BE2C (cell line): ENCODE measurements around the gene PDS5A.
"Not testable (repeated sequence)": the region's sequence is repeated elsewhere in the genome, so short reads cannot be mapped to it uniquely, and the experiment has no call there.

Source experiments
- DNase-seq: peaks from one replicate; pipeline ENCODE4 v3.0.0-alpha.2; 2020
- H3K27me3 ChIP-seq: fragments of 250-450 bp; sonication (Bioruptor Pico); 2 replicates; pipeline ENCODE4 v1.5.1; 2020; ENCODE audit warnings: mild to moderate bottlenecking
- H3K36me3 ChIP-seq: fragments of 250-450 bp; sonication (Bioruptor Pico); 2 replicates; pipeline ENCODE4 v1.5.1; 2020; ENCODE audit warnings: mild to moderate bottlenecking
- H3K4me1 ChIP-seq: fragments of 250-450 bp; sonication (Bioruptor Pico); 2 replicates; pipeline ENCODE4 v1.5.1; 2020
- H3K4me3 ChIP-seq: 2 replicates; pipeline ENCODE4 v1.5.1; 2011; ENCODE audit warnings: low read depth, low read length
- H3K9me3 ChIP-seq: fragments of 250-450 bp; sonication (Bioruptor Pico); 2 replicates; pipeline ENCODE4 v1.5.1; 2020
- TF ChIP-seq, protein P1 (sequence below): IDR thresholded peaks from 2 replicates; pipeline ENCODE4 v1.5.1; 2012; ENCODE audit warnings: mild to moderate bottlenecking, low read depth, low read length

The PDS5A gene

DNA sequence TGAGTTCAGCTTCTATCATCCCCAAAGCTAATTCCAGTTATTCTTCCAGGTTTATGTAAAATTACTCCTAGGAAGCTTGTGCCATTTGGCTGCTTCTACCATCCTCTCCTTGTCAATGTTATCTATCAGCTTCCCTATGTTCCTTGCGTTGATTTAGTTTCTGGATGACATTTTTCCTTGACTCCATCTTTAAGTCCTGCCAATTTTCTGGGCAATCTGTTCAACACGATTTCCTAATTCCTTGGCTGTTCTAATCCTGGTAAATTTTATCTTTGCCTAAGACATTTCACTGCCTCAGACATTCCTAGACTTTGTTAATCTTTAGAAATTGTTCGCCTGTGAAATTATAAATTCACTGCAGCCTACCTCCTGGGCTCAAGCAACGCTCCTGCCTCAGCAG is 125.1 kb downstream of the PDS5A start:
- H3K9me3 ChIP-seq: no peaks in the 10 kb centered on the region; the same call in 1 of the 2 replicates
- no peak overlapping the region for H3K4me3 ChIP-seq
- TF ChIP-seq, protein P1, sequence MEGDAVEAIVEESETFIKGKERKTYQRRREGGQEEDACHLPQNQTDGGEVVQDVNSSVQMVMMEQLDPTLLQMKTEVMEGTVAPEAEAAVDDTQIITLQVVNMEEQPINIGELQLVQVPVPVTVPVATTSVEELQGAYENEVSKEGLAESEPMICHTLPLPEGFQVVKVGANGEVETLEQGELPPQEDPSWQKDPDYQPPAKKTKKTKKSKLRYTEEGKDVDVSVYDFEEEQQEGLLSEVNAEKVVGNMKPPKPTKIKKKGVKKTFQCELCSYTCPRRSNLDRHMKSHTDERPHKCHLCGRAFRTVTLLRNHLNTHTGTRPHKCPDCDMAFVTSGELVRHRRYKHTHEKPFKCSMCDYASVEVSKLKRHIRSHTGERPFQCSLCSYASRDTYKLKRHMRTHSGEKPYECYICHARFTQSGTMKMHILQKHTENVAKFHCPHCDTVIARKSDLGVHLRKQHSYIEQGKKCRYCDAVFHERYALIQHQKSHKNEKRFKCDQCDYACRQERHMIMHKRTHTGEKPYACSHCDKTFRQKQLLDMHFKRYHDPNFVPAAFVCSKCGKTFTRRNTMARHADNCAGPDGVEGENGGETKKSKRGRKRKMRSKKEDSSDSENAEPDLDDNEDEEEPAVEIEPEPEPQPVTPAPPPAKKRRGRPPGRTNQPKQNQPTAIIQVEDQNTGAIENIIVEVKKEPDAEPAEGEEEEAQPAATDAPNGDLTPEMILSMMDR: no peak
- no peaks in the 10 kb centered on the region for H3K27me3 ChIP-seq
- H3K36me3 ChIP-seq: peaks cover 51% of the 10 kb centered on the region
- no peak for DNase-seq
- no peaks in the 10 kb centered on the region for H3K4me1 ChIP-seq

DNA sequence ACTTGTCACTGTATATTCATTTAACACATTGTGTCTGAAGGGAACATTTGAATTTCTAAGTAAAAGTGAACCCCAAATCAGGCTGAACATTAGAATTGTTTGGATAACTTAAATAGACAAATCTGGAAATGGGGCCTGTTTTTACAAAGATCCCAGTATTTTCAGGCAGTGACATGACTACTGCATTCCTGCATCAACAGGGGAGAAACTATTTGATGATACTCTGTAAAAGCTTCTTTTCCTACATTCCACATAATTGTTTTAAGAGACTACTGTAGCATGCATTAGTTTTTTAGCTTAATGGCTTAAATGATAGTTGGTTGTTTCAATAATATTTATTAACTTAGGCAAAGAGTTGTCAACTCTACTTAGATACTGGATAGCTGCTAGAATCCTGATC is 127.0 kb downstream of the PDS5A start:
- Histone ChIP-seq H3K27me3 (no peaks in the 10 kb centered on the region), H3K4me3 (no peak overlapping the region), H3K9me3 (no peaks in the 10 kb centered on the region), H3K36me3 (peaks cover 42% of the 10 kb centered on the region), H3K4me1 (no peaks in the 10 kb centered on the region)
- TF ChIP-seq, protein P1: no peak
- no peak for DNase-seq

DNA sequence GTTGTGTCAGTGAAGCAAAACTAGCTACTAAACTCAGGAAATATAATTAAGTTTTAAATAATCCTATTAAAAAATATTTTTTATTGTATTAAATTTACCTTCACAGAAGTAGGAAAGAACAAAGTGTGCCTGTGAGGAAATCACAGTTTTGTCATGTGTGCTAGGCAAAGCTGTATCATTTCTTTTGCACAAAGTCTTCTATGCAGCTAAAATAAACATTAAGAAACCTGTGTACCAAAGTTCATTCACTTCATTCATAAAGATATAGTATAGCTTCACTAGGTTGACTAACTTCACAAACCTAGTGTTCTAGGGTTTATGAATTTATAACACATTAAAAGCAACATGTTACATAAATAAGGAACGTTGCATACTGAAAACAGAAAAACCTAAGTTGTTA is 131.0 kb downstream of the PDS5A start:
- no peaks in the 10 kb centered on the region for H3K9me3 ChIP-seq
- TF ChIP-seq, protein P1: no peak
- no peaks in the 10 kb centered on the region for H3K4me1 ChIP-seq
- H3K4me3 ChIP-seq: no peak overlapping the region
- H3K27me3 ChIP-seq: no peaks in the 10 kb centered on the region
- DNase-seq: no peak
- peaks cover 48% of the 10 kb centered on the region for H3K36me3 ChIP-seq

DNA sequence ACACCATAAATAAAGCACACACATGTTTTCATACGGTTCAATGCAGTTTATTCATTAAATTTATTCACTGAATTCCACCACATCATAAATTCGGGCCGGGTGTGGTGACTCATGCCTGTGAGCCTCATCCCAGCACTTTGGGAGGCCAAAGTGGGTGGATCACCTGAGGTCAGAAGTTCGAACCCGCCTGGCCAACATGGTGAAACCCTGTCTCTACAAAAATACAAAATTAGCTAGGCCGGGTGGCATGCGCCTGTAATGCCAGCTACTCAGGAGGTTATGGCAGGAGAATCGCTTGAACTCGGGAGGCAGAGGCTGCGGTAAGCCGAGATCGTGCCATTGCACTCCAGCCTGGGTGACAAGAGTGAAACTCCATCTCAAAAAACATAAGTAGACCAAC is 131.6 kb downstream of the PDS5A start:
- TF ChIP-seq, protein P1: no peak
- no peak for DNase-seq
- Histone ChIP-seq H3K36me3 (peaks cover 54% of the 10 kb centered on the region), H3K27me3 (no peaks in the 10 kb centered on the region), H3K9me3 (no peaks in the 10 kb centered on the region), H3K4me3 (no peak overlapping the region), H3K4me1 (no peaks in the 10 kb centered on the region)

DNA sequence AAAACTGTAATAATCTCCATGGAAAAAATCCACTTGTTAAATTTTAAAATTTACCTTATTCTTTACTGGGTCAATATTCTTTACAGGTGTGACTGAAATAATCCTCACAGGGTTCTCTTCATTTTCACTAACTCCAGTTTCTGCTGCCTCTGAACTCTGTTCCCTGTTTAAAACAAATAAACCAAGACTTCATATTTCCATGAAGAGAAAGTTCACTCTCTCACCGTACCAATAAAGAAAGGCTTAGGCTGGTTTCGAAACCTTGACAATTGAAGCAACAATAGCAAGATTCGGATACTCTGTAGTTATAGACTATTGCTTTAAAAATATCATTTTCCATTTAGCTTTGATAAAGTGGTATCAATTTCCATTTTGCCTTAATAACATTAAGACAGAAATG is 135.8 kb downstream of the PDS5A start:
- TF ChIP-seq, protein P1: no peak
- peaks cover 79% of the 10 kb centered on the region for H3K36me3 ChIP-seq

DNA sequence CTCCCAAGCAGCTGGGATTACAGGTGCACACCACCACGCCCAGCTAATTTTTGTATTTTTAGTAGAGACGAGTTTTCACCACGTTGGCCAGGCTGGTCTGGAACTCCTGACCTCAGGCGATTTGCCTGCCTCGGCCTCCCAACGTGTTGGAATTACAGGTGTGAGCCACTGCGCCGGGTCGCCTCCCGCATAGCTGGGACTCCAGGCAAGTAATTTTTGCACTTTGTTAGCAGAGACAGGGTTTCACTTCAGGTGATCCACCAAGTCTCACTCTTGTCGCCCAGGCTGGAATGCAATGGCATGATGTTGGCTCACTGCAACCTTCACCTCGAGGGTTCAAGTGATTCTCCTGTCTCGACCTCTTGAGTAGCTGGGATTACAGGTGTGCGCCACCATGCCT is 137.2 kb downstream of the PDS5A start:
- H3K9me3 ChIP-seq, H3K27me3 ChIP-seq, H3K4me1 ChIP-seq, DNase-seq, H3K4me3 ChIP-seq: not testable (repeated sequence)
- peaks cover 80% of the 10 kb centered on the region for H3K36me3 ChIP-seq

More for the DNA sequence above, 135.8 kb downstream of the PDS5A start:
- Histone ChIP-seq H3K9me3 (no peaks in the 10 kb centered on the region), H3K4me3 (no peak overlapping the region), H3K4me1 (no peaks in the 10 kb centered on the region), H3K27me3 (no peaks in the 10 kb centered on the region)
- no peak for DNase-seq

DNA sequence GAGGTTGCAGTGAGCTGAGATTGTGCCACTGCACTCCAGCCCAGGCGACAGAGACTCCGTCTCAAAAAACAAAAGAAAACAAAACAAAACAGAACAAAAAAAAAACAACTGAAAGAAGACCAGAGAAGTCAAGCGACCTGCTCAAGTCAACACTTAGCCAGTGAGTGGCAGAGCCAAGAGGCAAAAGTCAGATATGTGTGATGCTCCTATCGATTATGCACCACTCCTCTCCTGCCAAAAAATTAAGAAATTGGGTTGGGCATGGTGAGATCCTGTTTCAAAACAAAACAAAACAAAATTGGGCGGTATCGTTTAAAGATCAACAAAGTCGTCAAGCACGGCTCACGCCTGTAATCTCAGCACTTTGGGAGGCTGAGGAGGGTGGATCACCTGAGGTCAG is 137.7 kb downstream of the PDS5A start:
- Histone ChIP-seq H3K4me1 (no peaks in the 10 kb centered on the region), H3K4me3 (no peak overlapping the region), H3K9me3 (no peaks in the 10 kb centered on the region), H3K27me3 (no peaks in the 10 kb centered on the region), H3K36me3 (peaks cover 80% of the 10 kb centered on the region)
- DNase-seq: no peak
- TF ChIP-seq, protein P1: no peak

DNA sequence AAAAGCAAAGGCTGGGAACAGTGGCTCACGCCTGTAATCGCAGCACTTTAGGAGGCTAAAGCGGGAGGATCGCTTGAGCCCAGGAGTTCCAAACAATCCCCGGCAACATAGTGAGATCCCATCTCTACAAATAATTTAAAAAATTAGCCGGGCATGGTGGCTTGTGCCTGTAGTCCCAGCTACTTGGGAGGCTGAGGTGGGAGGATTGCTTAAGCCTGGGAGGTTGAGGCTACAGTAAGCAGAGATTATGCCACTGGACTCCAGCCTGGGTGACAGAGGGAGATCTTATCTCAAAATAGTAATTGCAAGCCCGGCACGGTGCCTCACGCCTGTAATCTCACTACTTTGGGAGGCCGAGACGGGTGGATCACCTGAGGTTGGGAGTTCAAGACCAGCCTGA is 139.3 kb downstream of the PDS5A start:
- H3K36me3 ChIP-seq: peaks cover 85% of the 10 kb centered on the region
- not testable (repeated sequence) for DNase-seq, H3K9me3 ChIP-seq, H3K27me3 ChIP-seq, H3K4me1 ChIP-seq, H3K4me3 ChIP-seq
